22Rv1 (cell line): Measurements from ENCODE around the gene RNASE12.

Experiments used
- ZFX ChIP-seq: fragments of 450-650 bp; IDR thresholded peaks from 2 replicates; pipeline ENCODE4 v1.6.1; 2017; ENCODE audit warnings: antibody characterized with exemption, borderline replicate concordance
- TF ChIP-seq, protein P1 (sequence below): fragments of 450-650 bp; IDR thresholded peaks from 2 replicates; pipeline ENCODE4 v1.5.1; 2017; ENCODE audit warnings: mild to moderate bottlenecking

DNA sequence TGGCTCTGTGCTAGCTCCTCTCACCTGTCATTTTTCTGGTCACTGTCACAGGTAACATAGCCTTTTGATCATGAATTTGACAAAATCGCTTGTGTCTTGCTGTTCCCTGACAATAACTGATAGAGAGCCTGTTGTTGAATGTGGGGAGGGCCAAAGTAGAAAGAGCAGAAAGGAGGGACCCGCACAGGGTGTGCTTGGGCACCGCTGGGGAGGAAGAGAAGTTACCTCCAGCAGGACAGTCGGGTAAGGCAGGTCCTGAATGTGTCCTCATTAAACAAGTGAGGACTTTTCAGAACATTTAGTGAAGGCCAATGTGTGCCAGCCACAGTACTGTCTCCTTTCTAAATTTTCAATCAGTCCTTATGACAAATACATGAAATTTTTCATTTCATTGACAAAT is at the start of gene RNASE12:
- TF ChIP-seq, protein P1, sequence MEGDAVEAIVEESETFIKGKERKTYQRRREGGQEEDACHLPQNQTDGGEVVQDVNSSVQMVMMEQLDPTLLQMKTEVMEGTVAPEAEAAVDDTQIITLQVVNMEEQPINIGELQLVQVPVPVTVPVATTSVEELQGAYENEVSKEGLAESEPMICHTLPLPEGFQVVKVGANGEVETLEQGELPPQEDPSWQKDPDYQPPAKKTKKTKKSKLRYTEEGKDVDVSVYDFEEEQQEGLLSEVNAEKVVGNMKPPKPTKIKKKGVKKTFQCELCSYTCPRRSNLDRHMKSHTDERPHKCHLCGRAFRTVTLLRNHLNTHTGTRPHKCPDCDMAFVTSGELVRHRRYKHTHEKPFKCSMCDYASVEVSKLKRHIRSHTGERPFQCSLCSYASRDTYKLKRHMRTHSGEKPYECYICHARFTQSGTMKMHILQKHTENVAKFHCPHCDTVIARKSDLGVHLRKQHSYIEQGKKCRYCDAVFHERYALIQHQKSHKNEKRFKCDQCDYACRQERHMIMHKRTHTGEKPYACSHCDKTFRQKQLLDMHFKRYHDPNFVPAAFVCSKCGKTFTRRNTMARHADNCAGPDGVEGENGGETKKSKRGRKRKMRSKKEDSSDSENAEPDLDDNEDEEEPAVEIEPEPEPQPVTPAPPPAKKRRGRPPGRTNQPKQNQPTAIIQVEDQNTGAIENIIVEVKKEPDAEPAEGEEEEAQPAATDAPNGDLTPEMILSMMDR: no peak
- no peak for TF ChIP-seq ZFX
